Natural killer cell treated with Interleukin-12 subunit alpha and Interleukin-12 subunit beta and Interleukin-15 and Interleukin-18, amount 100 ng/mL, for 72 hours (primary cell): Measurements from ENCODE around the gene ATF4. TPM values are rescaled to one million over a fixed set of nuclear protein-coding genes. Genes with fewer than 3 reads are reported as not detected.

Source experiments
- ATAC-seq, 2 donors: fragments of 150-1000 bp; cut with Tn5 transposase in 1 of 2; sonication (Bioruptor Pico), chemical (Tn5 transposase) in 1 of 2; 2 replicates each; pipeline ENCODE4 v1.10.0; 2021
- DNase-seq: peaks from one replicate; pipeline ENCODE4 v3.0.0; 2022; ENCODE audit warnings: low spot score
- H3K27ac Mint-ChIP-seq, 2 donors: 1 replicate in 1 of 2; 2 replicates in 1 of 2; pipeline ENCODE4 v1.8.0; 2022; ENCODE audit warnings: mixed read lengths in 2 of 2, mild to moderate bottlenecking in 1 of 2, moderate library complexity in 1 of 2
- H3K27me3 Mint-ChIP-seq, 2 donors: 1 replicate in 1 of 2; 2 replicates in 1 of 2; pipeline ENCODE4 v1.8.0; 2022; ENCODE audit warnings: mixed read lengths in 2 of 2
- H3K36me3 Mint-ChIP-seq: one replicate; pipeline ENCODE4 v1.8.0; 2022; ENCODE audit warnings: mixed read lengths
- H3K4me1 Mint-ChIP-seq, 2 donors: 1 replicate in 1 of 2; 2 replicates in 1 of 2; pipeline ENCODE4 v1.8.0; 2022; ENCODE audit warnings: low read depth in 2 of 2, mixed read lengths in 2 of 2, mild to moderate bottlenecking in 1 of 2
- H3K4me3 Mint-ChIP-seq: one replicate; pipeline ENCODE4 v1.8.0; 2022; ENCODE audit warnings: mixed read lengths
- H3K9me3 Mint-ChIP-seq: 2 replicates; pipeline ENCODE4 v1.8.0; 2022; ENCODE audit warnings: mixed read lengths
- total RNA-seq, 2 donors: library from RNA; stranded (reverse); gene quantifications; one replicate each; pipeline ENCODE4 v1.2.3, GENCODE V29; 2022

Gene ATF4
- total RNA-seq, result 100 to 1,000 TPM; 463 to 472 TPM

- peaks cover 43 to 61% of the 10 kb centered on the region in 2 donors for H3K4me1 Mint-ChIP-seq
- peak within 1 kb of the TSS; percentile 98 for H3K27ac Mint-ChIP-seq
- ATAC-seq (peak; percentile 63 to 80), DNase-seq (peak; percentile 89)
- peaks cover 32% of the 10 kb centered on the region for H3K36me3 Mint-ChIP-seq
- H3K4me3 Mint-ChIP-seq, result peak within 1 kb of the TSS; percentile 95
- no peaks in the 10 kb centered on the region for H3K27me3 Mint-ChIP-seq
- no peaks in the 10 kb centered on the region for H3K9me3 Mint-ChIP-seq
Measured at GRCh38 chr22:39520226-39521105, at the start of gene ATF4. Gene ATF4, plus strand, starts transcription at chr22:39520562. Its CDS starts 884 bp downstream, at chr22:39521446.

- H3K4me3 Mint-ChIP-seq, result peak overlapping the region; percentile 51
- no peaks in the 10 kb centered on the region for H3K9me3 Mint-ChIP-seq
- peaks cover 0 to 6% of the 10 kb centered on the region in 2 donors for H3K27me3 Mint-ChIP-seq
- H3K4me1 Mint-ChIP-seq, result peaks cover 5 to 13% of the 10 kb centered on the region in 2 donors
- DNase-seq, result peak; percentile 71
- peak overlapping the region; percentile 51 to 61 for H3K27ac Mint-ChIP-seq
- ATAC-seq, result peak; percentile 74 to 85
- H3K36me3 Mint-ChIP-seq, result no peaks in the 10 kb centered on the region
Measured at GRCh38 chr22:39471381-39472141, 48.8 kb upstream of the ATF4 start.

- H3K27ac Mint-ChIP-seq, result peak overlapping the region; percentile 35 to 82
- no peaks in the 10 kb centered on the region for H3K36me3 Mint-ChIP-seq
- no peaks in the 10 kb centered on the region for H3K9me3 Mint-ChIP-seq
- peaks cover 5 to 13% of the 10 kb centered on the region in 2 donors for H3K4me1 Mint-ChIP-seq
- no peak overlapping the region for H3K4me3 Mint-ChIP-seq
- H3K27me3 Mint-ChIP-seq, result peaks cover 0 to 6% of the 10 kb centered on the region in 2 donors
- ATAC-seq, result peak in 1 of 2 donors; percentile 23
- no peak for DNase-seq
Measured at GRCh38 chr22:39472570-39473556, 47.5 kb upstream of the ATF4 start.

- Mint-ChIP-seq H3K27ac (no peak overlapping the region), H3K9me3 (no peaks in the 10 kb centered on the region), H3K36me3 (no peaks in the 10 kb centered on the region)
Measured at GRCh38 chr22:39473851-39474250, 46.5 kb upstream of the ATF4 start.

GRCh38 chr22:39474351-39475111 is 45.8 kb upstream of the ATF4 start:
- Mint-ChIP-seq H3K27me3 (no peaks in the 10 kb centered on the region), H3K27ac (no peak overlapping the region), H3K9me3 (no peaks in the 10 kb centered on the region), H3K36me3 (no peaks in the 10 kb centered on the region), H3K4me3 (no peak overlapping the region), H3K4me1 (peaks cover 5 to 13% of the 10 kb centered on the region in 2 donors)
- ATAC-seq (no peak), DNase-seq (no peak)

More at GRCh38 chr22:39473851-39474250, 46.5 kb upstream of the ATF4 start:
- Mint-ChIP-seq H3K27me3 (no peaks in the 10 kb centered on the region), H3K4me3 (no peak overlapping the region), H3K4me1 (peaks cover 5 to 13% of the 10 kb centered on the region in 2 donors)
- ATAC-seq (no peak), DNase-seq (no peak)

- no peak for ATAC-seq
- peaks cover 5 to 8% of the 10 kb centered on the region in 2 donors for H3K4me1 Mint-ChIP-seq
- no peak overlapping the region for H3K27ac Mint-ChIP-seq
- no peak for DNase-seq
- H3K36me3 Mint-ChIP-seq, result no peaks in the 10 kb centered on the region
- no peaks in the 10 kb centered on the region for H3K27me3 Mint-ChIP-seq
- no peaks in the 10 kb centered on the region for H3K9me3 Mint-ChIP-seq
- no peak overlapping the region for H3K4me3 Mint-ChIP-seq
Measured at GRCh38 chr22:39475337-39475736, 45.0 kb upstream of the ATF4 start.

- no peak overlapping the region for H3K27ac Mint-ChIP-seq
- H3K36me3 Mint-ChIP-seq, result no peaks in the 10 kb centered on the region
- H3K4me3 Mint-ChIP-seq, result no peak overlapping the region
- H3K4me1 Mint-ChIP-seq, result peaks cover 5 to 6% of the 10 kb centered on the region in 2 donors
- no peaks in the 10 kb centered on the region for H3K27me3 Mint-ChIP-seq
- DNase-seq (no peak), ATAC-seq (no peak)
- H3K9me3 Mint-ChIP-seq, result no peaks in the 10 kb centered on the region
Measured at GRCh38 chr22:39475902-39476301, 44.5 kb upstream of the ATF4 start.

- H3K27ac Mint-ChIP-seq, result no peak overlapping the region
- H3K27me3 Mint-ChIP-seq, result no peaks in the 10 kb centered on the region
- H3K36me3 Mint-ChIP-seq, result no peaks in the 10 kb centered on the region
- H3K4me1 Mint-ChIP-seq, result peaks cover 2% of the 10 kb centered on the region in 2 donors
- H3K4me3 Mint-ChIP-seq, result no peak overlapping the region
- H3K9me3 Mint-ChIP-seq, result no peaks in the 10 kb centered on the region
- ATAC-seq, result no peak
- DNase-seq, result no peak
Measured at GRCh38 chr22:39476664-39477063, 43.7 kb upstream of the ATF4 start.

- no peak for DNase-seq
- Mint-ChIP-seq H3K27me3 (no peaks in the 10 kb centered on the region), H3K4me1 (no peaks in the 10 kb centered on the region), H3K27ac (no peak overlapping the region), H3K9me3 (no peaks in the 10 kb centered on the region), H3K36me3 (no peaks in the 10 kb centered on the region), H3K4me3 (no peak overlapping the region)
- ATAC-seq, result no peak
Measured at GRCh38 chr22:39477542-39477941, 42.8 kb upstream of the ATF4 start.

GRCh38 chr22:39478441-39478850 is 41.9 kb upstream of the ATF4 start:
- no peak overlapping the region for H3K4me3 Mint-ChIP-seq
- ATAC-seq (no peak), DNase-seq (no peak)
- H3K9me3 Mint-ChIP-seq, result no peaks in the 10 kb centered on the region
- H3K27me3 Mint-ChIP-seq, result no peaks in the 10 kb centered on the region
- H3K4me1 Mint-ChIP-seq, result no peaks in the 10 kb centered on the region
- H3K27ac Mint-ChIP-seq, result no peak overlapping the region
- no peaks in the 10 kb centered on the region for H3K36me3 Mint-ChIP-seq

GRCh38 chr22:39479254-39479653 is 41.1 kb upstream of the ATF4 start:
- H3K36me3 Mint-ChIP-seq, result no peaks in the 10 kb centered on the region
- H3K4me1 Mint-ChIP-seq, result no peaks in the 10 kb centered on the region
- no peak overlapping the region for H3K4me3 Mint-ChIP-seq
- ATAC-seq (no peak), DNase-seq (no peak)
- no peaks in the 10 kb centered on the region for H3K9me3 Mint-ChIP-seq
- no peaks in the 10 kb centered on the region for H3K27me3 Mint-ChIP-seq
- no peak overlapping the region for H3K27ac Mint-ChIP-seq

GRCh38 chr22:39480557-39480956 is 39.8 kb upstream of the ATF4 start:
- no peaks in the 10 kb centered on the region for H3K27me3 Mint-ChIP-seq
- no peak overlapping the region for H3K4me3 Mint-ChIP-seq
- no peaks in the 10 kb centered on the region for H3K4me1 Mint-ChIP-seq
- H3K36me3 Mint-ChIP-seq, result no peaks in the 10 kb centered on the region
- no peaks in the 10 kb centered on the region for H3K9me3 Mint-ChIP-seq
- no peak overlapping the region for H3K27ac Mint-ChIP-seq
- DNase-seq (no peak), ATAC-seq (no peak)
